CD4-positive, alpha-beta T cell treated with Interleukin-4 for 1 hour (primary cell): ENCODE results near the gene XYLT1.
"Not testable (repeated sequence)": the region's sequence is repeated elsewhere in the genome, so short reads cannot be mapped to it uniquely, and the experiment has no call there.

ENCODE experiments used
- DNase-seq, 2 donors: peaks; one replicate each; pipeline ENCODE4 v3.0.0-alpha.2; 2020 to 2022

Gene XYLT1

GRCh38 chr16:17423221-17423620, 47.5 kb downstream of the XYLT1 start:
- DNase-seq = no peak

- DNase-seq = no peak
These were observed 49.9 kb downstream of the XYLT1 start for GRCh38 chr16:17420816-17421215.

GRCh38 chr16:17419266-17419665, 51.5 kb downstream of the XYLT1 start:
- no peak for DNase-seq

- DNase-seq = no peak
These were observed 53.0 kb downstream of the XYLT1 start for GRCh38 chr16:17417740-17418139.

GRCh38 chr16:17416461-17417311, 54.1 kb downstream of the XYLT1 start:
- peak; percentile 59 to 78 for DNase-seq

- no peak for DNase-seq
These were observed 55.8 kb downstream of the XYLT1 start for GRCh38 chr16:17414916-17415315.

- DNase-seq = peak in 1 of 2 donors; percentile 39
These were observed 56.3 kb downstream of the XYLT1 start for GRCh38 chr16:17414421-17414820.

- no peak for DNase-seq
These were observed 57.3 kb downstream of the XYLT1 start for GRCh38 chr16:17413508-17413907.

- no peak for DNase-seq
These were observed 58.0 kb downstream of the XYLT1 start for GRCh38 chr16:17412791-17413190.

- no peak for DNase-seq
These were observed 58.5 kb downstream of the XYLT1 start for GRCh38 chr16:17412221-17412620.

- DNase-seq = no peak
These were observed 59.5 kb downstream of the XYLT1 start for GRCh38 chr16:17411263-17411662.

GRCh38 chr16:17410316-17410715, 60.4 kb downstream of the XYLT1 start:
- DNase-seq = not testable (repeated sequence)

- no peak for DNase-seq
These were observed 60.9 kb downstream of the XYLT1 start for GRCh38 chr16:17409894-17410293.

GRCh38 chr16:17408955-17409441, 61.8 kb downstream of the XYLT1 start:
- no peak for DNase-seq

GRCh38 chr16:17408296-17408695, 62.5 kb downstream of the XYLT1 start:
- DNase-seq = no peak

- no peak for DNase-seq
These were observed 63.4 kb downstream of the XYLT1 start for GRCh38 chr16:17407321-17407720.

GRCh38 chr16:17404941-17405689, 65.6 kb downstream of the XYLT1 start:
- DNase-seq = no peak

GRCh38 chr16:17403859-17404545, 66.8 kb downstream of the XYLT1 start:
- no peak for DNase-seq

GRCh38 chr16:17403156-17403809, 67.5 kb downstream of the XYLT1 start:
- DNase-seq = no peak

- peak in 1 of 2 donors; percentile 33 for DNase-seq
These were observed 73.3 kb downstream of the XYLT1 start for GRCh38 chr16:17397499-17397891.

GRCh38 chr16:17396762-17397498, 73.8 kb downstream of the XYLT1 start:
- peak; percentile 63 to 79 for DNase-seq
